Stimulated activated CD4-positive, alpha-beta T cell treated with anti-CD3 and anti-CD28 coated beads, Interleukin-1b, Interleukin-23, amount 100 ng/mL, for 24 hours (primary cell): Measurements from ENCODE around the gene SLC29A2.
"Not testable (repeated sequence)": the region's sequence is repeated elsewhere in the genome, so short reads cannot be mapped to it uniquely, and the experiment has no call there.

ENCODE experiments used
- DNase-seq, 4 experiments: peaks; one replicate each; pipeline ENCODE4 v3.0.0-alpha.2; 2020; ENCODE audit warnings: low read depth in 4 of 4, low spot score in 1 of 4

SLC29A2 gene

DNA sequence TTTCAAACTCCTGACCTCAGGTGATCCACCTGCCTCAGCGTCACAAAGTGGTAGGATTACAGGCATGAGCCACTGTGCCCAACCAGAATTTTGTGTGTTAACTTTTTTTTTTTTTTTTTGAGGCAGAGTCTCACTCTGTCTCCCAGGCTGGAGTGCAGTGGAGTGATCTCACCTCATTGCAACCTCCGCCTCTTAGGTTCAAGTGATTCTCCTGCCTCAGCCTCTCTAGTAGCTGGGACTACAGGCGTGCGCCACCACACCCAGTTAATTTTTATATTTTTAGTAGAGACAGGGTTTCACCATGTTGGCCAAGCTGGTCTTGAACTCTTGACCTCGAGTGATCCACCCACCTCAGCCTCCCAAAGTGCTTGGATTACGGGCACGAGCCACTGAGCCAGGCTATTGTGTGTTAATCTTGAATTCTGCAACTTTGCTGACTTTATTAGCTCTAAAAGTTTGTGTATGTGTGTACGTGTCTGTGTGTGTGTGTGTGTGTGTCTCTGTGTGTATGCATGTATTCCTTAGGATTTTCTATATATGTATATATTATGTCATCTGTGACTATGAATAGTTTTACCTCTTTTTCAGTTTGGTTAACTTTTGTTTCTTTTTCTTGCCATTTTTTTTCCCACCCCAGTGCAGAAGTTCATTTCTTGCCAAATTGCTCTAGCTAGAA, 20.9 kb downstream of the SLC29A2 start:
- DNase-seq = not testable (repeated sequence)

DNA sequence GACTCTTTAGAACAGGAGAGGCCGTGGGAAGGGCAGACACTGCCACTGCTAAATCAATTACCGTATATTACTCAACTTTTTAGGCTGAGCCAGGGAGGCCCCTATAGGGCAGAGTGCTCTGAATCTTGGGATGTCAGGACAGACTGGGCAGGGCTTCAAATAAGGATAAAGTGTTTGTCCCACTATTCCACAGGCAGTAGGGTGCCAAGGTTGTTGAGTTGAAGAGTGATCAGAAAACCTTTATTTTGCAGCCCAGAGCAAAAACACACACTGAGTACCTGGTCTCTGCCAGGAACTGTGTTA, 22.5 kb downstream of the SLC29A2 start:
- DNase-seq = no peak

DNA sequence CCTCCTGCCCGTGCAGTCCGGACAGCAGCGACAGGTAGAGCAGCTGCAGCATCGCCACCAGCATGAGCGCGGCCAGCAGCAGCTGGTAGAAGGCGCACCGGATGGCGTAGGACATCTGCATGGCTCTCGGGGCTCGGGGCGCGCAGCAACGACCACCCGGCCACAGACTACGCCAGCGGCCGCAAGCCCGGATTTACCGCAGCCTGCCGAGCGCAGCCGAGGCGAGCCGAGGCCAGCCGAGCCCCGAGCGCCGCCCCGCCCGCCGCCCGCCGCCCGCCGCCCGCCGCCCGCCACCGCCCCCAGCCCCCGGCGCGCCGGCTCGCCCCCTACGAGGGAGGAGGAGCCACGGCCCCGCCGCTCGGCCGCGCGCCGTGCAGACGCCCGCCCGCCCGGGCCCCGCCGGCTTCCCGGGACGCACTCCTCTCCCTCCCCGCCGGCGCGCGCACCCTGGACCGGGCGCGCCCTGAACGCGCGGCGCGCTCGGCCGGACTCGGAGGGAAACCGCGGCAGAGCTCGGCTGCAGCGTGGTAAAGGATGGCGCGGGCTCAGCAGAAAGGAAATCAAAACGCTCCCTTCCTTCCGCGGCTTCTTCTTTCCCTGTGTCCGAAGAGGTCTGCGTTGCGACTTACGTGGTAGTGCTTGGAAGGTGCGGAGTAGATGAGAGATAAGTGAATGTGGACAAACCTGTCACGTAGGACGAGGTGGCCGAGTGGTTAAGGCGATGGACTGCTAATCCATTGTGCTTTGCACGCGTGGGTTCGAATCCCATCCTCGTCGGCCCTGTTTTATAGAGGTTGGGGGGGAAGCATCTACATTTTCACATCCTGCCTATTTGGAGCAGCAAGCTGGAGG, 23.9 kb downstream of the SLC29A2 start, which contains the start of gene B4GAT1:
B4GAT1 (minus strand) TSS at position 205 of the 852 bp plus-strand sequence; CDS start at position 121, 84 bp downstream.
- peak; percentile 45 to 85 (median 77) for DNase-seq

DNA sequence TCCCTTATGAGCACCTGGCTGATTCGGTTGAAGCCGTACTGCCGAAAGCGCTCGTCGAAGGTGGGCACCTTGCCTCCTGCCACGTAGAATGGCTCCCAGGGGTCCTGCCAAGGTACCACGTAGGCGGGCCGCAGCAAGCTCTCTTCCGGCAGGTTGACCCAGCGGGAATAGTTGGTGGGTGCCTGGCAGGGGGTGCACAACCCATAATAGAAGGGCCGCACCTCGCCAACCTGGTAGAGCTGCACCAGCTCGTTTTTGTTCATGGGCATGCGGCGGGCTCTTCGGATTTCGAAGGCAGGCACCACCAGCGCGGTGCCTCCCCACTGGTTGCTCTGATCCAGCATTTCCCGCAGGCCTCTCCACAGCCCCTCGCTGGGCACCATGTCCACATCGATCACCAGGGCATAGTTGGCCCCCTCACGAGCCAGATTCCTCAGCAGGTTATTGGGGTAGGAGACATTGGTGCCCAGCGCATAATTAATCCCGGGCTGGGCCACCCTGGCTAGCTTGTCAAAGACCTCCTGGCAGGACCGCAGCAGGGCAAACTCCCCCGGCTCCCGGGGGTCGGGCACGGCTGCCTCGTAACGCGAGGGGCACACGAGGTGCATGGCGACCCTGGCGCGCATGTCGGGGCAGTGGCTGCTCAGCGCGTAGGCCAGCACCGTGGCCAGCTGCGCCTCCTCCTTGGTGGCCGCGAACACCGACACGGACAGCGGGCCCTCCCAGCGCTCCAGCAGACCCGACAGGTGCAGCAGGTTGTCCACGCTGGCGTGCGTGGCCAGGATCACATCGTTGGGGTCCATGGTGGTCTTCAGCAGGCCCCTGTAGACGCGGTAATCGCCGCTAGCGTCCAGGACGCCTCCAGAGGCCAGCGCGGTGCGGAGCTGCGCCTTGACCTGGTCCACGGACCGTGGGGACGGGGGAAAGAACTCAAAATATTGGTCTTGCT, 24.8 kb downstream of the SLC29A2 start:
- DNase-seq = no peak

DNA sequence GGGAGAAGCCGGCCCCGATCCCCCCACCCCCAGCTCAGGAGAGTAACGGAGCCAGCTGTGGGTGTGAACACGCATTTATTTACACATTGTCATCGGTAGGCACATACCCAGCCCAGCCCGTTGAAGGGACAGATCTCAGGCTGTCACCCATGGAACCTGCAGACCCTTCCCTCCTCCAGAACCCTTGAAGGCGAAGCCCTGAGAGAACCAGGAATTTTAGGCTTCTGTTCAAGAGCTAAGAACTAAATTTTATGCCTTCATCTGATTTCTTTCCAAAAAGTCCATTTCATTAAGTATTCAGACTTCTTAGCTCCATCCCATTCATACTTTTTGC, 26.3 kb downstream of the SLC29A2 start:
- DNase-seq = no peak

DNA sequence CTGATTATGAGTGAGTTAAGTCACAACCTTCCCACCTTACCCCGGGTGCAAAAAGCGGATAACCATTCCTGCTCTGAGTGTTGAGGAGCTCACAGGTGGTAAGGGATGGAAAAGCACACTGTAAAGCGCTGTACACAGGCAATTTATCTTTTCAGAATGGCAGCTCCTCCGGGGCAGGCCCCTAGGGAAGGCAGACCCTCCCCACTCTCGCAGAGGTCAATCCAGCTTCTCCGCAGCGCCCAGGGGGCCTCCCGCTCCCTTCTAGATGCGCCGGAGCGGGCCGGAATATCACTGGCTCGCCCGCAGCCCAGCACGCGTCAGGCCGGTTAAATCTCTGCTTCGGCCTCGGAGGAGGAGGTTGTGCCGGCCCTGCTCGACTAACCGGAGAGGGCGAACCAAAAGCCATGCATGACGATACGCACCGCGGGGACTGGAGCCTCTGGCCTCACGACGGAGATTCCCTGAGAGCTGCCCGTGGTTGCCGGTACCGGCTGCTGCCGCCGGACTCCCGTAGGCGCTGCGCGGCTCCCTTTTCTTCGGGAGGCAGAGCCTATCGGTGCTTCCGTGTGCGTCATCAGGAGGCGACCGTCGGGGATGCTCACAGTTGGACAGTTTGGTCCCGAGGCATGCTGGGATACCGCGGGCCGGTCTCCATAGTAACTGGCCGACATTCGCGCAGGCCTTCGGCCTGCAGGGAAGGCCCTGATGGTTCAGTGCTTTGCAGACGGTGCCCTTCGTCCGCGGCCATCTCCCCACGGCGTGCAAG, 26.8 kb downstream of the SLC29A2 start, which contains the start of gene BRMS1:
BRMS1 (minus strand) TSS at position 555 of the 766 bp plus-strand sequence. CDS start 2,870 bp downstream, outside the sequence.
- peak; percentile 87 to 98 (median 94) for DNase-seq

DNA sequence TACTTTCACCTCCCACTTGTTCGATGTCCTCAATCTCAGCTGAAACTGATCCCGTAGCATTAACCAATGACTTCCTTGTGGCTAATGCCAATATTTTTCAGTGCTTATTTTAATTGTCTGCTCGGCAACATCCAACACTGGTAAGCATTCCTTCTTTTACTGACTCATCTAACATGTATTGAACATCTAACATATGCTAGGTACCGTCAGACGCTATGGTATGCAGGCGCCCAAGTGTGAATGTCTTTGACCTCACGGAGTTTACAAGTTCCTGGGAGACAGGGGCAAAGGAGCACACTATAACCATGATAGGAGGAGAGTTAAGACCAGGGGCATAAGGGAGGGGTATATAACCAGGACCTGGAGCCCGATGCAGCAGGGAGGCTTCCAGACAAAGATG, 28.4 kb downstream of the SLC29A2 start:
- DNase-seq = no peak

DNA sequence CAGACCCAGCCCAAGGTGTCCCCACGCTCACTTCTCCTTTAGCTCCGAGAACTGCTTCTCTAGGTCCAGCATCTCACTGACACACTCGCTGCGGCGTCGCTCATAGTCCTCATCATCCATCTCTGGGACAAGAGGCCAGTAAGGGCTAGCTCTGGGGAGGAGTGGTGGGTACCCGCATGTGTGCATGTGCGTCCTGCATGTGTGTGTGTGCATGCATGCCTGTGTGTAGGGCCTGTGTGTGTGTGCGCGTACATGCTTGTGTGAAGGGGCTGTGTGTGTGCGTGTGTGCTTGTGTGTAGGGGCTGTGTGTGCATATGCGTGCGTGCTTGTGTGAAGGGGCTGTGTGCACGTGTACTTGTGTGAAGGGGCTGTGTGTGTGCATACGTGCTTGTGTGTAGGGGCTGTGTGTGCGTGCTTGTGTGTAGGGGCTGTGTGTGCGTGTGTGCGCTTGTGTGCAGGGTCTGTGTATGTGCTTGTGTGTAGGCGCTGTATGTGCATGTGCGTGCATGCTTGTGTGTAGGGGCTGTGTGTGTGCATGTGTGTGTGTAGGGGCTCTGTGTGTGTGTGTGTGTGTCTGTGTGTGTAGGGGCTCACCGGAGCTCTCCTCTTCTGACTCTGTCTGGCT, 29.9 kb downstream of the SLC29A2 start:
- DNase-seq = no peak

DNA sequence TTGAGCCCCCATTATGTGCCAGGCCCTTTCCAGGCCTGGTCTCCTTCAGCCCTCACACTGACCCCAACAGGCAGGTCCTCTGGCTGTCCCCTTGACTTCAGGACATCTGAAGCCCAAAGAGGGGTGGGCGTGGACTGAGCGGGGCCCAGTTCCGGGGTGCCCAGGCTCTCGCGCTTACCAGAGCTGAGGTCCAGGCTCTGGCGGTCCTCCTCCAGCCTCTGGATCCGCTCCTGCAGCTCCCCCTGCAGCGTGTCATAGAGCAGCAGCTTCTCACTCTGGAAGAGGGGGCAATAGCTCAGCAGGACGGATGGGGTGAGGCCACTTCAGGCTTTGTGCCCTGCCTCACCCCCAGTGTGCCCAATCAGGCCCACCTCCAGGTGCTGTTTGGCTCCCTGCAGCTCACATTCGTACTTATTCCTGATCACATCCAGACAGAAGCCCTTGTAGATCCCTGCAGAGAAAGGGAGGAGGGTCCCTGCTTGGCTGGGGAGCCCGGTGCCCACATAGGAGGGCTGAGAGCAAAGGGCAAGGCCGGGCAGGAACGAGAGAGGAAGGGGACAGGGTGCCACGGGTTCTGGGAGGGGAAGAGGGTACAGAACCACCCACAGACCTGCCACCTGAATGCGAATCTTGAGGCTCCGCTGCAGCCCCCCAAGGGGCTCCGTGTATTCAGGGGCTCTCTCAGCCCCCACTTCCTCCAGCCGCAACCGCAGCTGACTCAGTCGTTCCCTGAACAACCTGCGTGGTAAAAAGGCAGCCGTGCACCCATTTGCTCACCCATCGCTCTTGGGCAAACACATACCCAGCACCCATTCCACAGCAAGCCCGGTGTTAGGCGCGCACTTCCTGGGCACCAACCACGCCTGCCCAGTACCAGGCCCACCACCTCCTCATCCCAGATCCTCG, 30.7 kb downstream of the SLC29A2 start:
- no peak for DNase-seq

DNA sequence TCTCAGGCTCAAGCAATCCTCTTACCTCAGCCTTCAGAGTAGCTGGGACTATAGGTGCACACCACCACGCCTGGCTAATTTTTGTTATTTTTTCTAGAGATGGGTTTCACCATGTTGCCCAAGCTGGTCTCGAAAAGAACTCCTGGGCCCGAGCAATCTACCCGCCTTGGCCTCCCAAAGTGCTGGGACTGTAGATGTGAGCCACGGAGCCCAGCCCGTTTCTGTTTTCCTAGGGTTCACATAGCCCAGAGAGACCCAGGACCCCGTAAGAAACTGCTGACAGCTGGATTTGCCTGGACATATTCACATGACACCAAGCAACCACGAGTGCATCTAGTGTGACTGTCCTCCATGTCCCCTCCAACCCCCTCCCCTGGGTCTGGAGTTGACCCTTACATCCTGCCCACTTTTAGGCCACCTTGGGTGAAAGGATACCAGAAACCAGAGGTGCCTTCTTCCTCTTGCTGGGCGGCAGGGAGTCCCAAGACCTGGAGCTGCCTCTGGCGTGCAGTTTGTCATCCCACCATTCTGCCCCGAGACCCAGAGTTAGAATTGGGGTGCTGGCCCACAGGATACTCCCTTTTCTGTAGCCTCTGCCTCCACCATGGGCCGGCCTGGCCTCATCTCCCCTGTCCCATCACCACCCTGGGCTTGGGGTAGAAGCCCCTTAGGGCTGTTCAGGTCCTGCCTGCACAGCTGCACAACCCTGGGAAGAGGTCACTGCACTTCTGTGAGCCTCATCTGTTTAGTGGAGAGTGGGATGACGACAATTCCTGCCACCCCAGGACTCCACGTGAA, 31.7 kb downstream of the SLC29A2 start:
- DNase-seq = no peak

DNA sequence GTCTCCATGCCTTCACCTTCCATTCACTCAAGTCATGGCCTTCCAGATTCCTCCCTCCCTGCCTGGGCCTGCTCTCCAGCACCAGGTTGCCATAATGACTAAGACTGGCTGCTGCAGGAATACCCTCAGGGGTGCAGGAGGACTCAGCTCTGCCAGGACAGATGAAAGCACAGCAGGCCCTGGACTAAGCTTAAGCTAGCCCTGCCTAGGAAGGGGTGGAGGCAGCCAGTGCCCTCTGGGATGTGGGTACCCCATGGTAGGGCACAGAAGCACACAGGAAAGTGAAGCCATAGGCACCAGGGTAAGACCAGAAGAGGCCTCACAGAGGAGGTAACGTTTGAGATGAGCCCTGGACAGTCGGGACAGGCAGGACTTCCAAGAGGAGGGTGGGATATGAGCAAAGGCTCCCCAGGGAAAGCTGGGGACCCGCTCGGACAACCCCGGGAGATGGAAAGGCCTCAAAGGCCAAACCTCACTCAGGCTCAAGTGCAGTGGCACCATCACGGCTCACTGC, 32.3 kb downstream of the SLC29A2 start:
- no peak for DNase-seq

DNA sequence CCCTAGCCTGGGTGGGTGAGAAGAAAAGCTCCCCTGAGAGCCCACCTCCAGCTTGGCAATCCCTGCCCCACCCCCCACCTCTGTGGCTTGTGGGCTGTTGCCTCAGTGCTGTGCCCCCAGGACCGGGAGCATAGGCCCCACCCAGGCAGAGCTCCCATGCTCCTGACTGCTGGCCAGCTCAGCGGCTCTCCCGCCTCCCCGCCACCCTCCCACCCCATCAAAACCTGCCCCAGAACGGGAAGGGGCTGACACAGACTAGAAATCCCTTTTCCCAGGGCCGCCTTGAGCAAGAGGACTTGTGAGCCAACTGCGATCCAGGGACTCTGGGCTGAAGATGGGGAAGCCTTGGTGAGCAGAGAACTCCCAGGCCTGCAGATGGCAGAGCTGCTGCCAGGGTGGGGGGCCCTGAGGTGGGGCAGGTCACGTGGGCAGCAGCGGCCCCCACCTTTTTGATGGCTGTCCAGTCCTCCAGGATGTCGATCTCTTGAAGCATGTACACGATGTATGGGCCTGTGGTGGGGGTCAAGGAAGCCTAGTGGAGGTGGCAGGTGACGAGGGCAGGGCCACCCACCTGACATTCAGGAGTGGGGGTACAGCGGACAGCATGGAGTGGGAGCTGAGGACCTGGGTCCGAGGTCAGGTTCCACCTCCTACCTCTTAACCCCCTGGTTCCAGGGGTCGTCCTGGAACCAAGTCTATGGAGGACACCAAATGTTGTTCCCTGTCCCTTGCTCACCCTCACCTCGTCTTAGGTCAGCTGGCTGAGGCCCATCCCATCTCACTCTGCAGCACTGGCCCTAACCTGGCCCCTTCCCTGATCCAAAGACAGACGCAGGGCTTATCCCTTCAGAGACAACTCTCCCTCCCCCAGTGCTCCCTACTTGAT, 33.0 kb downstream of the SLC29A2 start:
- no peak for DNase-seq

DNA sequence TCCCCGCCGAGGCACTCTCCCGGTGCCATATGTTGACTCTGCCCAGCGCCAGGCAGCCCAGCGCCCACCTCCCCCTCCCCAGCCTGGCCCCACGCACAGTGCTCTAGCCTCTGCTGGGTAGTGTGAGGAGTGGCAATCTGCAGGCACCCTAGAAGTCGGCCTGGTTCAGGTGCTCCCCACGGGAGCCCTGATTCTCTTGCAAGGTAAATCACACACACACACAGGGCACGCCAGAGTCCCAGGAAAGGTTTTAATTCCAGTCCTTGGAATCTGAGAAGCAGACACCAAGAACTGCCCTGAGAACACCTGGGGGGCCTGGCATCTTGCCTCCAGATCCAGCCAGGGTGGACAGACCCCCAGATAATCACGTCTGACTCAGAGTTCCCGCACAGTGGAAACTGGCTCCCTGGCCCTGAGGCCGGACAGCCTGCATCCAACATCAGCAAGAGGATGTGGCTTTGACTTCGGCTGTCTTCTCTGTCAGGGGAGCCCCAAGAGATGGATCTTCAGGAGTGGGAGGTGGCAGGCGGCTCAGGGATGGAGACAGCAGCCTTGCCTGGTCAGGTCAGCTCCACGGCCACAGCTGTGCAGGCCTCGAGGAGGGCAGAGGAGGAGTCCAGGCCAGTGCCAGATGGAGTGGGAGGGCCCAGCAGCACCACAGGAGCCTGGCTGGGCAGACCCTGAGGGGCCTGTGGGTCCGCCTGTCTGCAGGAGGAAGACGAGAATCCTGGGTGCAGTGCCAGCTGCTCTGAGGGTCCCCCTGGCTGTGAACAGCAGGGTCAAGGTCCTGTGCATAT, 34.3 kb downstream of the SLC29A2 start:
- DNase-seq = no peak

DNA sequence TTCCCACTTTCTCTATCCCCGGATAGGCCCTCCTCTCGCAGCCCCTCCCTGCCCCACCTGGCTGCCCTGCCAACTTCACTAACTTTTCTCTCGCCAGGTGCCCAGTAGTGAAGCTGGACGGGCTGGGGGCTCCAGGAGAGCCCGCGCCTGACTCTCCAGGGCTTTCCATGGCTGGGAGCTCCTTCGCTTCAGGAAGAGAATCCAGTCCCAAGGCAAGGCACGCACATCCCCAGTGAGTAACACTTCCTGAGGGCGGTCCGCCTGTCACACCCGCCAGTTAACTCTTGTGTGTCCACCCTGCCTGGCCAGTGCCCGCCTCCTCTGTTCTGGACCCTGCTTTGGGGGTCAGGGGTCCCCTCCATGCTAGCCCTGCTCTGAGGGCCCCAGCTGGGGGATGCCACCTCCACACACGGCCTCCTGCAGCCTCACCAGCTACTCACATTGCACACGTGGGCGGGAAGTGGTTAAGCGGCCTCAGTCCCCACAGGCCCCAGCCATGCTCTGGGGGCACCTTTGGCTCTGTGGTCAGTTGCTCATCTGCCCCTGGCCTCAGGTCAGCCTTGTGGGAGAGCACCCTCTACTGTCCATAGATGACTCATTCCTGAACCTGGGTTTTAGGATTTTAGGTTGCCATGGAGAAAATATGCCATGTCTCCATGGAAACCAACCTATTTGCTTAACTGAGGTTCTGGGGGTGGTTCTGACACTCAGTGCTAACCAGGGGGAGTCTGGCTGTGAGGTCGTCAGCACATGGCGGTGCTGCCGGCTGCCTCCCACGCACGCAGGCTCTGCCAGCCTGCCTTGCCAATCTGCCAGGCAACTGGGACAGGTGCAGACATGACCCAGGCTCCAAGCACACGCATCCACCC, 35.1 kb downstream of the SLC29A2 start, which contains the start of gene RIN1:
RIN1 (minus strand) TSS at position 201 of the 869 bp plus-strand sequence; CDS start at position 169, 32 bp downstream.
- peak in 1 of 4 experiments; percentile 51 for DNase-seq

DNA sequence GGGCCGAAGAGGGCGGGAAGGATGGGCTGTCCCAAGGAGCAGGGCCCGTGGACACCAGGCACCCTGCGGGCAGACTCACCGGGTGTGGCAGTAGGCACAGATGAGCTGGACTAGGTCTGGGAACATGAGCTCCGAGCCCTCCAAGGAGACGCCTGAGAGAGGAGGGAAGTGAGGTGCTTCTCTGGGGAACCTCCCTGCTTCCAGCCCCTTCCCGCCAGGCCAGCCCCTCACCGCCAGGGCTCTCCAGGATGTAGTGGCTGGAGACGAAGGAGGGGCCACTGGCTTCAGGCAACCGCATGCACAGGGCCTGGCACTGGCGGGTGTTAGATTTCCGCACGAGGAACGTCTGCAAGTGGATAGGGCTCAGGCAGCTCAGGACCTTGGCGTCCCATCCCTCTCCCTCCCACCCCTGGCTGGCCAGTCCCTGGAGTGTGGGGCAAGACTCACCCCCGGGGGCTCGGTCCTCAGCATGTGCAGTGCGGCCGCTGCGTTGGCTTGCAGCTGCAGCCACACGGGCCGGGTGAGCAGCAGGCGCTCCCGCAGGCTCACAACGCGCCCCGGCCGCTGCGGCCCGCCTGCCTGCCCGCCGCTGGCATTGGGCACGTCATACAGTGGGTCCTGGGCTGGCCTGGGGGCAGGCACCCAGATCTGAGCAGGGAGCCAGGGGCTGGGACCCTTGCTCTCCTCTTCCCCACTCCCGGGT, 35.9 kb downstream of the SLC29A2 start:
- no peak for DNase-seq
